Measurements from ENCODE around the gene TMEM87B.
"Not testable (repeated sequence)": the region's sequence is repeated elsewhere in the genome, so short reads cannot be mapped to it uniquely, and the experiment has no call there.

Gene TMEM87B

GRCh38 chr2:112129060-112129459 lies 74.0 kb downstream of the TMEM87B start:
- no peak for DNase-seq (ENCODE audit: low read depth)

GRCh38 chr2:112133344-112133743 lies 78.3 kb downstream of the TMEM87B start:
- no peak for DNase-seq (ENCODE audit: low read depth)

DNA sequence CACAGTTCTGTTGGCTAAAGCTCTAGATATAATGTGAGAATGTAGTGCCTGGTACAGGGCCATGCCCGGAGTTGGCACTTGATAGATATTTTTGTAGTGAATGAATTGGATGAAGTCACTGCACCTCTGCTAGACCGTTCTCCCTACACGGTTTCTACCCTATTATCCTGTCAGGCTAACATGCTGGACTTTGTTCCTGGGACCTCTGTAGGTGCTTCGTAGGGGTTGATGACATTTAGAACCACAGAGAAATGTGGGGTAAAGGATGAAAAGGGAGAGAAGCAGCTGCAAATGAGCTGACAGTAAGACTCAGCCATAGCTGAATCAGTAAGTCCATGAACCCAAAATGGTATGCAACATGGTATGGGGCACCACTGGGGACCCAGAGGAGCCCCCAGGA lies 79.1 kb downstream of the TMEM87B start:
- no peak for DNase-seq (ENCODE audit: low read depth)

DNA sequence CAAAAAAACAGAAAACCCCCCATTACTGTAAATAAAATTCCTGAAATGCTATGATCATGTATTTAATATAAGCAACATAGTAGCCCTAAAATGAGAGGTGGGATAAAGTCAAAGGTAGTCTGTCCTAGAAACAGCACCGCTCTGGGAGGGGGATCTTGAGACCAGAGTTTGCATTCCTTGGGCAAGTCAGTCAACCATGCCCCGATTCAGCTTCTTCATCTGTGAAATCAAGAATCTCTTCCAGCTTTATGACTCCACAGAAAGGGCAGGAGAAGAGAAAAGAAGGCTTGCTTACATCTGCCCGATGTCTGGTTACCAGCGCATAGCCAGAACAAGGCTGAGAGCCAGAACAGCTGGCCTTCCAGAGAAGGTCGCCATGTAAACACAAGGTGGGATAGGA lies 81.0 kb downstream of the TMEM87B start:
- DNase-seq (ENCODE audit: low read depth), result no peak

- no peak for DNase-seq (ENCODE audit: low read depth)
Measured at GRCh38 chr2:112137516-112138158, 82.6 kb downstream of the TMEM87B start.

DNA sequence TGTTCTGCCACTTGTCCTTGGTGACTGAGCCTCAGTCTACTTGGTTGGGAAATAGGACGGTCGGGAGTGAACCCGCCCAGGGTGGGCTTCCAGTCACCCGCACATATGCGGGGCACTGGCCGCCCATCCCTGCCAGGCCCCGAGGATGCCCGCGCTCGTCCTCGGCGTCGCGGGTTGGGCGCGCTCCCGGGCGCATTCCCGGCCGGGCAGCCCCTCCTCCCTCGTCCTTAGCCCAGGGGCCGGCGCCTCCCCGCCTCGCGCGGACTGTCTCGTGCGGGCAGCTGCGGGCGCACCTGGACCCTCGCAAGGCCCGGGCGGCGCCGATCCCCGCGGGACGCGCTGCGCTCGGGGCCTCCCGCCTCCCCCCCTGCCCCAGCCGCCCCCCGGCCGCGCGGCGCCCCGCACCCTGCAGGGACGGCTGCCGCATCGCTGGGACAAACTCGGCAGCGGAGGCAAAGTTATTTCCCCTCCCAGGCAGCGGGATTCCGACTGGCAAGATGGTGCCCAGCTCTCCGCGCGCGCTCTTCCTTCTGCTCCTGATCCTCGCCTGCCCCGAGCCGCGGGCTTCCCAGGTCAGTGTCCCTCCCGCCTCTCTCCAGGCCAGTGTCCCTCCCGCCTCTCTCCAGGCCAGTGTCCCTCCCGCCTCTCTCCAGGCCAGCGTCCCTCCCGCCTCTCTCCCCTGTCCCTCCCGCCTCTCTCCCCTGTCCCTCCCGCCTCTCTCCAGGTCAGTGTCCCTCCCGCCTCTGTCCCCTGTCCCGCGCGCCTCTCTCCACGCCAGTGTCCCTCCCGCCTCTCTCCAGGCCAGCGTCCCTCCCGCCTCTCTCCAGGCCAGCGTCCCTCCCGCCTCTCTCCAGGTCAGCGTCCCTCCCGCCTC lies 83.3 kb downstream of the TMEM87B start, which contains the start of gene FBLN7:
Gene FBLN7 (plus strand): TSS at position 227 of the 874 bp plus-strand sequence. CDS start 271 bp downstream, at position 498.
- DNase-seq (ENCODE audit: low read depth), result no peak

GRCh38 chr2:112139033-112139614 lies 84.1 kb downstream of the TMEM87B start:
- not testable (repeated sequence) for DNase-seq (ENCODE audit: low read depth)

DNA sequence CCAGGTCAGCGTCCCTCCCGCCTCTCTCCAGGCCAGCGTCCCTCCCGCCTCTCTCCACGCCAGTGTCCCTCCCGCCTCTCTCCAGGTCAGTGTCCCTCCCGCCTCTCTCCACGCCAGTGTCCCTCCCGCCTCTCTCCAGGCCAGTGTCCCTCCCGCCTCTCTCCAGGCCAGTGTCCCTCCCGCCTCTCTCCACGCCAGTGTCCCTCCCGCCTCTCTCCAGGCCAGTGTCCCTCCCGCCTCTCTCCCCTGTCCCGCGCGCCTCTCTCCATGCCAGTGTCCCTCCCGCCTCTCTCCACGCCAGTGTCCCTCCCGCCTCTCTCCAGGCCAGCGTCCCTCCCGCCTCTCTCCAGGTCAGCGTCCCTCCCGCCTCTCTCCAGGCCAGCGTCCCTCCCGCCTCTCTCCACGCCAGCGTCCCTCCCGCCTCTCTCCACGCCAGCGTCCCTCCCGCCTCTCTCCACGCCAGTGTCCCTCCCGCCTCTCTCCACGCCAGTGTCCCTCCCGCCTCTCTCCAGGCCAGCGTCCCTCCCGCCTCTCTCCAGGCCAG lies 84.7 kb downstream of the TMEM87B start:
- not testable (repeated sequence) for DNase-seq (ENCODE audit: low read depth)

DNA sequence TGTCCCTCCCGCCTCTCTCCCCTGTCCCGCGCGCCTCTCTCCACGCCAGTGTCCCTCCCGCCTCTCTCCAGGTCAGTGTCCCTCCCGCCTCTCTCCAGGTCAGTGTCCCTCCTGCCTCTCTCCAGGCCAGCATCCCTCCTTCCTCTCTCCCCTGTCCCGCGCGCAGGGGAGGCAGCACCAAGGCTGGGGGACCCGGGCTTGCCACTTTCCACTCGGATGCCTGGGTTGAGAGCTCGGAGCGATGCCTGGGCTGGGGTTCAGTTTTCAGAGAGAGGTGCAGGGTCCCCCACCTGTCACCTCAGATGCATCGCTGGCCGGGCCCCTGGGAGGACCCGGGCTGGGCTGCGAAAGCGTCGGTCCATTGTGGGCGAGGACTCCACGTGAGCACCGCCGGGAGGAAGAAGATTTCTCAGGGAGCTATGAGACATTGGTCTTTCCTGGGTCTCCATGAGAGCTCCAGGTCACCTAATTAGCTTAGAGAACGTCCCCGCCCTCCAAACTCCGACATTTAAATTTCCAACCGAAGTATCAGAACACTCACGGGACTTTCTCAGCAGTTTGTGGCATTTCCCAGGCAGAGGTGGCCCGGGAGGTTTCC lies 85.2 kb downstream of the TMEM87B start:
- no peak for DNase-seq (ENCODE audit: low read depth)

GRCh38 chr2:112140899-112141625 lies 86.0 kb downstream of the TMEM87B start:
- DNase-seq (ENCODE audit: low read depth), result no peak

GRCh38 chr2:112141626-112142007 lies 86.5 kb downstream of the TMEM87B start:
- no peak for DNase-seq (ENCODE audit: low read depth)

DNA sequence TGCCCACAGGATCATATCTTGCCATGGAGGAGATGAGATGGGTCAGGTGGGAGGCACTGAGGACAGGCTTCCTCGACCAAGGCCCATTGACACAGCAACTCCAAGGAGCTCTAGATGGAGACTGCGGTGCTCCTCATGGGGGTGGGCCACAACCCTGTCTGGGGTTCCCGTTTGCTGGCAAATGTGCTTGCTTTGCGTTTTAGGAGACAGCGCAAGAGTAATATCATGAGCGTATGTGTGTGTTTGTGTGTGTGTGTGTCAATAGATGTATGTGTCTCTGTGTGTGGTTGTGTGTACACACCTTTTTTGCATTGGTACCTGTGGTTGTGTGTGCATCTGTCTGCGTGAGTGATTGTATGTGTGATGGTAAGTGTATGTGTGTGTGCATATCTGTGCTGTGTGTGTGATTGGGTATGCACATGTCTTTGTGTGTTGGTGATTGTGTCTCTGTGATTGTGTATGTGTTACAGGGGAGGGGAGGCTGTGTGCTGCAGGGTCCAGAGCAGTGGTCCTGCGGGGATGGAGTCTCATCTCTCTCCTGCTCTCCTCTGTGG lies 87.5 kb downstream of the TMEM87B start:
- no peak for DNase-seq (ENCODE audit: low read depth)

- no peak for DNase-seq (ENCODE audit: low read depth)
Measured at GRCh38 chr2:112143150-112143549, 88.1 kb downstream of the TMEM87B start.

- DNase-seq (ENCODE audit: low read depth), result no peak
Measured at GRCh38 chr2:112144966-112145365, 89.9 kb downstream of the TMEM87B start.

- DNase-seq (ENCODE audit: low read depth), result no peak
Measured at GRCh38 chr2:112147382-112148168, 92.5 kb downstream of the TMEM87B start.

DNA sequence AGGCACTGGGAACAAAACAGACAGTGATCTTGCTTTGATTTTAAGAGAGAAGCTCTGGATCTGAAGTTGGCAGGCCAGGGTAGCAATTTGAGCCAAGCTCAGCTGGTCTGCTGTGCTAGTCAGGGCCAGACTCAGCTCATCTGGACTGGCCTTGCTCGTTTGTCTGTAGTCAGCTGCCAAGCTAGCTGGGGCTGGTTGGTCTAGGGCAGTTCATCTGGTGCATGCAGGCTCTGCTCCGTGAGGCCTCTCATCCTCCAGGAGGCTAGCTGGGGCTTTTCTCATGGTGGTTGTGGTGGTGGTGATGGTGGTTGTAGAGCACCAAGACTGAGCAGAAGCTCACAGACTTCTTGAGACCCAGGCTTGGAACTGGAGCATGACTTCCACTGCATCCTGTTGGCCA lies 93.4 kb downstream of the TMEM87B start:
- no peak for DNase-seq (ENCODE audit: low read depth)

DNA sequence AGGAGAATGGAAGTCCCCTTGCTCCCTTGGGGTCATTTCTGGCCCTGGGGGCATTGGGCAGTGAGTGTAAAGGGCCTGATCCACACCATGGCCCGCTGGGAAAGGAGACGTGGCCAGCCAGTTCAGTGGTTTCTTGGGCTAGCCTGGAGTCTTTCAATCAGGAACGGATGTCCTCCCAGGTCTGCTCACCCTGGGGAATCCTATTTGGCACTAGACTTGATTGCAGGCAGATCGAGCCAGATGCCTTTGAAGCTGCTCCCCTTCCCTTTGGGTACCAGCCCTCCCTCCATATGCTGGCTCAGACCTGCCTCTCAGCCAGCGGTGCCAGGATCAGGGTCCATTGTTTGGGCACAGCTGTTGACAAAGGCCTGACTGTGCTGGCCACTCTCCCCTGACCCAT lies 94.1 kb downstream of the TMEM87B start:
- no peak for DNase-seq (ENCODE audit: low read depth)

DNA sequence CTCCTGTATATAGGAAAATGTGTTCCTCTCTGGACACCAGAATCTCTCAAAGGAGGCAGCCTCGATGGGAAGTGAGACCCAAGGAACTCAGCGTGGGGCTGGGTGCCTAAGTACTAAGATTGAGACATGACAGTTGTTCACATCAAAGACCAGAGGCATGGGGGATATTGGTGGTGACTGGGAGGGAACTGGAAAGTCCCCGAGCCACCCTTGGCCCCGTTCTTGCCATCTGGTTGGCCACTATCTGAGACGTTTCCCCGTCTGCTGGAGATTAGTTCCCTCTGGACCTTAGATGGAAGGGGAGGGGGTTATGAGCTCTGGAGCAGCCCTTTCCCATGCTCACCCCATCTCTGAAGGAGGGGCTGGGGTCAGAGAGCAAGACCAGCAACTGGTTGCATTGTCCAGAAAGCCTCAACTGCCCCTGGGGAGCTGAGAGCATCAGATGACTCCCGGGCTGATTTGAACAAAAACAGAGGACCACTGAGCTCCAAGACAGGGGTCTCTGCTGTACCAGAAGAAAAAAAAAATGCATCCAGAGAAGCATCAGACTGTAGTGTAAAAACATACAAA lies 94.9 kb downstream of the TMEM87B start:
- no peak for DNase-seq (ENCODE audit: low read depth)

- DNase-seq (ENCODE audit: low read depth), result no peak
Measured at GRCh38 chr2:112150447-112150846, 95.4 kb downstream of the TMEM87B start.

DNA sequence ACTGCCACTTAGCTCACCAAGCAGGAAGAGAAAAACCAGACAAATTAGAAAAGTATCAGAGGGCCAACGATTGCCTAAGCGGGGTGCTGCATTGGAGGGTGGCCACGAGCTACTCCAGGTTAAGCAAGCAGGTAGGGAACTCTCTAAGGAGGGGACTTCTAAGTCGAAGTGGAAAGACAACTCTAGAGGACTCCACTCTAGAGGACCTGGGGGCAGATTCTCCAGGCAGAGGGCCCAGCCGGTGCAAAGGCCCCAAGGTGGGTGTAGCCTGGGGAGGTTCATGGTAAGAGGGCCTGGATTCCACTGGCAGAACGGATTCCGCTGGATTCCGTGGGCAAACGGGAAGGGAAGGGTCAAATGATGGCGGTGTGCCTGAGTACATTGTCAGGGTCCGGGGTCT lies 95.8 kb downstream of the TMEM87B start:
- no peak for DNase-seq (ENCODE audit: low read depth)
